Neural progenitor cell (in vitro differentiated cells): ENCODE results near the gene HLA-F. TPM values are rescaled to one million over a fixed set of nuclear protein-coding genes. Genes with fewer than 3 reads are reported as not detected.

ENCODE experiments used
- DNase-seq: peaks from one replicate; pipeline ENCODE4 v3.0.0-alpha.2; 2016; ENCODE audit warnings: low spot score
- H2AFZ ChIP-seq: fragments of 200-600 bp; sonication (generic); replicated peaks from 2 replicates; pipeline ENCODE4 v1.6.1; 2016; ENCODE audit warnings: antibody characterized with exemption
- H3F3A ChIP-seq: fragments of 200-600 bp; sonication (generic); 2 replicates; pipeline ENCODE4 v1.6.1; 2016; ENCODE audit warnings: antibody characterized with exemption, low read depth
- H3K27ac ChIP-seq: fragments of 200-600 bp; sonication (generic); 2 replicates; pipeline ENCODE4 v1.5.1; 2016; ENCODE audit warnings: mild to moderate bottlenecking
- H3K27me3 ChIP-seq: fragments of 200-600 bp; sonication (generic); 2 replicates; pipeline ENCODE4 v1.6.1; 2016; ENCODE audit warnings: mild to moderate bottlenecking, moderate library complexity
- H3K36me3 ChIP-seq: fragments of 200-600 bp; sonication (generic); 2 replicates; pipeline ENCODE4 v1.5.1; 2016
- H3K4me1 ChIP-seq: fragments of 200-600 bp; sonication (generic); 2 replicates; pipeline ENCODE4 v1.6.1; 2016; ENCODE audit warnings: mixed run types
- H3K4me2 ChIP-seq: fragments of 200-600 bp; sonication (generic); 2 replicates; pipeline ENCODE4 v1.6.1; 2016
- H3K4me3 ChIP-seq: fragments of 200-600 bp; sonication (generic); 2 replicates; pipeline ENCODE4 v1.5.1; 2016
- H3K79me2 ChIP-seq: fragments of 200-600 bp; sonication (generic); 2 replicates; pipeline ENCODE4 v1.6.1; 2016; ENCODE audit warnings: low read depth
- H3K9ac ChIP-seq: fragments of 200-600 bp; sonication (generic); 2 replicates; pipeline ENCODE4 v1.6.1; 2016
- H3K9me3 ChIP-seq: fragments of 200-600 bp; sonication (generic); 2 replicates; pipeline ENCODE4 v1.5.1; 2016; ENCODE audit warnings: low read depth
- H4K20me1 ChIP-seq: fragments of 200-600 bp; sonication (generic); 2 replicates; pipeline ENCODE4 v1.6.1; 2016; ENCODE audit warnings: low read depth
- H3K27ac Mint-ChIP-seq: 3 replicates; pipeline ENCODE4 v1.8.0; 2021; ENCODE audit warnings: mixed read lengths
- H3K27me3 Mint-ChIP-seq: 2 replicates; pipeline ENCODE4 v1.8.0; 2022; ENCODE audit warnings: low read depth, mild to moderate bottlenecking, inconsistent platforms, moderate library complexity, mixed read lengths; ENCODE audit not compliant: insufficient read depth
- H3K36me3 Mint-ChIP-seq: 3 replicates; pipeline ENCODE4 v1.8.0; 2021; ENCODE audit warnings: mixed read lengths
- H3K4me1 Mint-ChIP-seq: 3 replicates; pipeline ENCODE4 v1.8.0; 2021; ENCODE audit warnings: mixed read lengths
- H3K4me3 Mint-ChIP-seq: 3 replicates; pipeline ENCODE4 v1.8.0; 2021; ENCODE audit warnings: mild to moderate bottlenecking, moderate library complexity, mixed read lengths
- H3K9me3 Mint-ChIP-seq: 3 replicates; pipeline ENCODE4 v1.8.0; 2020; ENCODE audit warnings: mixed read lengths
- CTCF ChIP-seq: fragments of 200-600 bp; sonication (generic); IDR thresholded peaks from 2 replicates; pipeline ENCODE4 v1.5.1; 2017; ENCODE audit warnings: antibody characterized with exemption, mild to moderate bottlenecking
- EZH2 ChIP-seq: fragments of 200-600 bp; sonication (generic); IDR thresholded peaks from 2 replicates; pipeline ENCODE4 v1.6.1; 2017; ENCODE audit warnings: antibody characterized with exemption, mild to moderate bottlenecking, moderate library complexity
- EZH2phosphoT487 ChIP-seq: fragments of 200-600 bp; sonication (generic); IDR thresholded peaks from 2 replicates; pipeline ENCODE4 v1.6.1; 2017; ENCODE audit warnings: antibody characterized with exemption
- total RNA-seq: library from RNA; depleted of rRNA; stranded (reverse); fragments of >200 nt; gene quantifications from 2 replicates; pipeline ENCODE4 v1.2.3, GENCODE V29; 2015; ENCODE audit warnings: low replicate concordance

Gene HLA-F
- total RNA-seq, 1 donor from 2014 or later = not detected

- no peaks in the 10 kb centered on the region for H3K9me3 ChIP-seq
- Mint-ChIP-seq H3K36me3 (no peaks in the 10 kb centered on the region), H3K4me1 (peaks cover 10% of the 10 kb centered on the region), H3K4me3 (peak overlapping the region; percentile 88), H3K27me3 (peaks cover 69% of the 10 kb centered on the region), H3K9me3 (peaks cover 3% of the 10 kb centered on the region), H3K27ac (no peak overlapping the region)
- H3K27ac ChIP-seq = no peak overlapping the region
- H3K4me2 ChIP-seq = peak overlapping the region; percentile 77
- H3K36me3 ChIP-seq = no peaks in the 10 kb centered on the region
- no peaks in the 10 kb centered on the region for H3F3A ChIP-seq
- no peak overlapping the region for H2AFZ ChIP-seq
- peak overlapping the region; percentile 44 for H3K4me3 ChIP-seq
- peaks cover 4% of the 10 kb centered on the region for H4K20me1 ChIP-seq
- no peaks in the 10 kb centered on the region for H3K4me1 ChIP-seq
- no peaks in the 10 kb centered on the region for H3K79me2 ChIP-seq
- no peak for DNase-seq
- H3K9ac ChIP-seq = no peak overlapping the region
- no peak for TF ChIP-seq EZH2
- no peak for TF ChIP-seq EZH2phosphoT487
- TF ChIP-seq CTCF = no peak
- H3K27me3 ChIP-seq = peaks cover 73% of the 10 kb centered on the region
These were observed 24.5 kb downstream of the HLA-F start for GRCh38 chr6:29747688-29748250.

GRCh38 chr6:29748391-29749307 is 25.4 kb downstream of the HLA-F start:
- Histone ChIP-seq H3K4me3 (peak overlapping the region; percentile 44), H3K27ac (no peak overlapping the region), H3K9ac (no peak overlapping the region), H3K27me3 (peaks cover 80% of the 10 kb centered on the region), H4K20me1 (peaks cover 4% of the 10 kb centered on the region), H3K9me3 (no peaks in the 10 kb centered on the region), H3K79me2 (no peaks in the 10 kb centered on the region), H3K4me1 (no peaks in the 10 kb centered on the region), H2AFZ (peak overlapping the region; percentile 75), H3K36me3 (no peaks in the 10 kb centered on the region), H3F3A (no peaks in the 10 kb centered on the region), H3K4me2 (peak overlapping the region; percentile 77)
- Mint-ChIP-seq H3K4me1 (peaks cover 13% of the 10 kb centered on the region), H3K9me3 (peaks cover 3% of the 10 kb centered on the region), H3K27me3 (peaks cover 73% of the 10 kb centered on the region), H3K27ac (no peak overlapping the region), H3K4me3 (peak overlapping the region; percentile 88), H3K36me3 (no peaks in the 10 kb centered on the region)
- peak; percentile 72 for TF ChIP-seq EZH2phosphoT487
- TF ChIP-seq EZH2 = peak; percentile 63
- no peak for TF ChIP-seq CTCF
- peak; percentile 95 for DNase-seq

- Histone ChIP-seq H3F3A (no peaks in the 10 kb centered on the region), H3K9ac (no peak overlapping the region), H3K27ac (no peak overlapping the region), H3K27me3 (peaks cover 82% of the 10 kb centered on the region), H3K4me3 (peak overlapping the region; percentile 44), H3K4me1 (no peaks in the 10 kb centered on the region), H3K79me2 (no peaks in the 10 kb centered on the region), H3K4me2 (peak overlapping the region; percentile 77), H2AFZ (no peak overlapping the region), H3K36me3 (no peaks in the 10 kb centered on the region), H4K20me1 (peaks cover 4% of the 10 kb centered on the region), H3K9me3 (no peaks in the 10 kb centered on the region)
- H3K27ac Mint-ChIP-seq = no peak overlapping the region
- H3K9me3 Mint-ChIP-seq = peaks cover 3% of the 10 kb centered on the region
- no peak for TF ChIP-seq EZH2phosphoT487
- no peak for TF ChIP-seq CTCF
- TF ChIP-seq EZH2 = no peak
- H3K4me3 Mint-ChIP-seq = peak overlapping the region; percentile 88
- H3K4me1 Mint-ChIP-seq = peaks cover 13% of the 10 kb centered on the region
- H3K36me3 Mint-ChIP-seq = no peaks in the 10 kb centered on the region
- DNase-seq = no peak
- peaks cover 70% of the 10 kb centered on the region for H3K27me3 Mint-ChIP-seq
These were observed 26.1 kb downstream of the HLA-F start for GRCh38 chr6:29749308-29749662.
